ENCODE results near the gene GCSH. TPM values are rescaled to one million over a fixed set of nuclear protein-coding genes. Genes with fewer than 3 reads are reported as not detected.

Gene GCSH
- total and polyA plus RNA-seq, 2 of the 13 experiments (the other 11 are each of a cell fraction or from before 2014, with no cell fraction given), result 35.9 to 103 TPM

GRCh38 chr16:81077076-81077940, 18.9 kb downstream of the GCSH start, which contains the start of gene C16orf46 (continued):
- TF ChIP-seq SRSF9 (IDR thresholded peaks at IDR 0.05; ENCODE audit: borderline replicate concordance, insufficient read depth, low read depth, low read length, poor library complexity, severe bottlenecking) (no peak), HNRNPK (IDR thresholded peaks at IDR 0.05; ENCODE audit: low read depth, low read length, poor library complexity, severe bottlenecking) (no peak), ATF5 (CRISPR knock-in tag; IDR thresholded peaks at IDR 0.05; ENCODE audit: low read depth) (no peak), CBX2 (IDR thresholded peaks at IDR 0.05; ENCODE audit: low read depth, low read length) (no peak), CBX2 (CRISPR knock-in tag; IDR thresholded peaks at IDR 0.05; ENCODE audit: low read depth) (no peak), ZNF30 (CRISPR knock-in tag; IDR thresholded peaks at IDR 0.05) (no peak), ZNF354B (CRISPR knock-in tag; IDR thresholded peaks at IDR 0.05) (no peak), ZBTB7A (CRISPR knock-in tag; IDR thresholded peaks at IDR 0.05) (peak; percentile 84; the same call in 1 of the 2 replicates), JARID2 (CRISPR knock-in tag; IDR thresholded peaks at IDR 0.05; ENCODE audit: insufficient replicate concordance) (no peak), RORA (CRISPR knock-in tag; IDR thresholded peaks at IDR 0.05) (no peak), REPIN1 (CRISPR knock-in tag; IDR thresholded peaks at IDR 0.05; ENCODE audit: borderline replicate concordance, low read depth) (peak; percentile 96), EED (CRISPR knock-in tag; IDR thresholded peaks at IDR 0.05) (peak; percentile 57; the same call in 1 of the 2 replicates), MIER2 (CRISPR knock-in tag; IDR thresholded peaks at IDR 0.05) (peak; percentile 57; the same call in 1 of the 2 replicates), ZNF740 (CRISPR knock-in tag; IDR thresholded peaks at IDR 0.05) (peak; percentile 25; the same call in 1 of the 2 replicates), ZBTB7B (CRISPR knock-in tag; IDR thresholded peaks at IDR 0.05) (peak; percentile 98), ZNF20 (CRISPR knock-in tag; IDR thresholded peaks at IDR 0.05) (no peak), ZNF552 (CRISPR knock-in tag; IDR thresholded peaks at IDR 0.05; ENCODE audit: borderline replicate concordance) (no peak), ATRX (CRISPR knock-in tag; IDR thresholded peaks at IDR 0.05; ENCODE audit: borderline replicate concordance) (no peak), SETDB1 (CRISPR knock-in tag; IDR thresholded peaks at IDR 0.05; ENCODE audit: borderline replicate concordance) (no peak), TRAFD1 (CRISPR knock-in tag; IDR thresholded peaks at IDR 0.05; ENCODE audit: borderline replicate concordance) (no peak; the same call in 1 of the 2 replicates), ZNF800 (CRISPR knock-in tag; IDR thresholded peaks at IDR 0.05) (peak; percentile 42; the same call in 1 of the 2 replicates), SOX6 (IDR thresholded peaks at IDR 0.05) (no peak), SOX6 (CRISPR knock-in tag; IDR thresholded peaks at IDR 0.05) (peak; percentile 62; the same call in 1 of the 2 replicates), MAX (IDR thresholded peaks at IDR 0.05) (peak; percentile 78), SMARCE1 (IDR thresholded peaks at IDR 0.05; ENCODE audit: borderline replicate concordance) (no peak)
